Fibroblast of mammary gland (primary cell): Measurements from ENCODE around the gene CAPN3.

Source experiments
- DNase-seq: peaks from one replicate; pipeline ENCODE4 v3.0.0-alpha.2; 2010; ENCODE audit warnings: low read depth
- H3K4me3 ChIP-seq: 2 replicates; pipeline ENCODE4 v1.5.1; 2011; ENCODE audit warnings: low read depth, mild to moderate bottlenecking, low read length, moderate library complexity; ENCODE audit not compliant: control insufficient read depth
- TF ChIP-seq, protein P1 (sequence below): conservative IDR thresholded peaks from 2 replicates; pipeline ENCODE4 v1.5.1; 2011; ENCODE audit warnings: low read depth, low read length, inconsistent platforms; ENCODE audit not compliant: control insufficient read depth, insufficient read depth

Gene CAPN3

GRCh38 chr15:42354824-42355223, 4.5 kb upstream of the CAPN3 start:
- H3K4me3 ChIP-seq, result no peak overlapping the region
- no peak for DNase-seq
- TF ChIP-seq, protein P1, sequence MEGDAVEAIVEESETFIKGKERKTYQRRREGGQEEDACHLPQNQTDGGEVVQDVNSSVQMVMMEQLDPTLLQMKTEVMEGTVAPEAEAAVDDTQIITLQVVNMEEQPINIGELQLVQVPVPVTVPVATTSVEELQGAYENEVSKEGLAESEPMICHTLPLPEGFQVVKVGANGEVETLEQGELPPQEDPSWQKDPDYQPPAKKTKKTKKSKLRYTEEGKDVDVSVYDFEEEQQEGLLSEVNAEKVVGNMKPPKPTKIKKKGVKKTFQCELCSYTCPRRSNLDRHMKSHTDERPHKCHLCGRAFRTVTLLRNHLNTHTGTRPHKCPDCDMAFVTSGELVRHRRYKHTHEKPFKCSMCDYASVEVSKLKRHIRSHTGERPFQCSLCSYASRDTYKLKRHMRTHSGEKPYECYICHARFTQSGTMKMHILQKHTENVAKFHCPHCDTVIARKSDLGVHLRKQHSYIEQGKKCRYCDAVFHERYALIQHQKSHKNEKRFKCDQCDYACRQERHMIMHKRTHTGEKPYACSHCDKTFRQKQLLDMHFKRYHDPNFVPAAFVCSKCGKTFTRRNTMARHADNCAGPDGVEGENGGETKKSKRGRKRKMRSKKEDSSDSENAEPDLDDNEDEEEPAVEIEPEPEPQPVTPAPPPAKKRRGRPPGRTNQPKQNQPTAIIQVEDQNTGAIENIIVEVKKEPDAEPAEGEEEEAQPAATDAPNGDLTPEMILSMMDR, result no peak

- H3K4me3 ChIP-seq, result no peak overlapping the region
- TF ChIP-seq, protein P1, result no peak
- no peak for DNase-seq
Observed at GRCh38 chr15:42355291-42355690, 4.0 kb upstream of the CAPN3 start.

DNA sequence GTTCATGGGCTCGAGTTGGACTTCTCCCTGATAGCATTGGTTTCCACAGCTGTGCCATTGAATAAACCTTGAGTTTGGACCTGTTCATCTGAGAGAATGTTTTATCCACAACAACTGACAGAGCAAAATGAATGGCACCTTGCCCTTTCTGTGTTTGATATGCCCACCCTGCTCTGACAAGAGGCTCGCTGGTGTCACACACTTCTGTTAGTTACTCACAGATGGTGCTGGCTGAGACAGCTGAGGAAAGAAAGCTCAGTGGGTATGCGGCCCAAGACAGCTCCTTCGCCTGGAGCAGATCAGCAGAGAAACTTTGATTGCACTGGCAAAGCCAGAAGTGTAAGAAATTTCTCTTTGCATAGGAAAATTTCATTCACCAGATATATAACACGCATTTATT, 2.5 kb upstream of the CAPN3 start:
- no peak for DNase-seq
- no peak overlapping the region for H3K4me3 ChIP-seq
- TF ChIP-seq, protein P1, result no peak

DNA sequence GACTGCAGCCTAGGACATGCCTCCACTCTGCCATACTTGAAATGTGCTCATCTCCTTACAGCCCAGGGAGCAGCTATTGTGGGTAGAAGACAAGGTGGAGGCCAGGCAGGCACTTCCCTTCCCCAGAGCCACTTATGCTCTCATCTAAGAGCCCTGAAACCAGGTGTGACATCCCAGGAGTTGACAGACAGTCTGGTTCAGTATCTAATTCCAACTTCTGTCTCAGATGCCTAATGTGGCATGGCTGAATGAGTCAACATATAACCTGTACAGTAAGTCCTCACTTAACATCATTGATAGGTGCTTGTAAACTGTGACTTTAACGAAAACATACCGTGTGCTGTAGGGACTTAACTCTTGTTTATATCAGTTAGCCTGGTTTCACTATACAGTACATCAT, 1.2 kb upstream of the CAPN3 start:
- no peak for DNase-seq
- H3K4me3 ChIP-seq, result no peak overlapping the region
- TF ChIP-seq, protein P1, result no peak

DNA sequence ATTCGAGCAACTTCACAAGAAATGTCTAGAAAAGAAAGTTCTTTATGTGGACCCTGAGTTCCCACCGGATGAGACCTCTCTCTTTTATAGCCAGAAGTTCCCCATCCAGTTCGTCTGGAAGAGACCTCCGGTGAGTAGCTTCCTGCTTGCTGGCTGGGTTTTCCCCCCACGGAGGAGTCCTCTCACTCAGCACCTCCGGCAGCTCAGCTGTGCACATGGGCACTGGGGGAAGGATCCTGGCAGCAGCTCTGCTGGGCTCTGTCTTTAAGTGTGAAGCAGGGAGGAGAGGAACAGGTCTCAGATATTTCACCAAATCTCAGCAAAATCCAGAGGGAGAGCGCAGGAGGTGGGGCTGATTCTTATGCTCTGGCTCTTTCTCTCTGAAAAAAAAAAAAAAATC, 684 bp downstream of the CAPN3 start:
- DNase-seq, result no peak
- H3K4me3 ChIP-seq, result no peak overlapping the region
- TF ChIP-seq, protein P1, result no peak

- no peak for DNase-seq
- H3K4me3 ChIP-seq, result no peak overlapping the region
- TF ChIP-seq, protein P1, result no peak
Observed at GRCh38 chr15:42360535-42361112, 1.3 kb downstream of the CAPN3 start.

DNA sequence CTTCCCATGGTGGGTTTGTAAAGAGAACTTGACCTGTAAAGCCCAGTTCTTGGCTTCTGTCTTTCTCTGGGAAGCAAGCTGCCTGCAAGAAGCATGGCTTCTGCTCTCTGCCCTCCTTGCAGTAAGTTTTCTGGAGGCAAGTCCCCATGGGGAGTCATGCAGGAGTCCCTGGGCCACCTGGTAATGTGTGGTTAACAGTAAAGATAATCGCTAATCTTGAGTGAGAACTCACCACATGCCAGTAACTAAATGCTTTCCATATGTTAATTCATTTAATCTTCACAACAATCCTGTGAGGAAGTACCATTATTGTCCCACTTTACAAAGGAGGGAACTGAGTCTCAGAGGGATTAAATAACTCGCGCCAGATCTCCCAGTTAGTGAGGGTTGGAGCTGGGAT, 4.2 kb downstream of the CAPN3 start:
- TF ChIP-seq, protein P1, result no peak
- no peak overlapping the region for H3K4me3 ChIP-seq
- no peak for DNase-seq
